ENCODE measurements around the gene FAM117A.

FAM117A gene

DNA sequence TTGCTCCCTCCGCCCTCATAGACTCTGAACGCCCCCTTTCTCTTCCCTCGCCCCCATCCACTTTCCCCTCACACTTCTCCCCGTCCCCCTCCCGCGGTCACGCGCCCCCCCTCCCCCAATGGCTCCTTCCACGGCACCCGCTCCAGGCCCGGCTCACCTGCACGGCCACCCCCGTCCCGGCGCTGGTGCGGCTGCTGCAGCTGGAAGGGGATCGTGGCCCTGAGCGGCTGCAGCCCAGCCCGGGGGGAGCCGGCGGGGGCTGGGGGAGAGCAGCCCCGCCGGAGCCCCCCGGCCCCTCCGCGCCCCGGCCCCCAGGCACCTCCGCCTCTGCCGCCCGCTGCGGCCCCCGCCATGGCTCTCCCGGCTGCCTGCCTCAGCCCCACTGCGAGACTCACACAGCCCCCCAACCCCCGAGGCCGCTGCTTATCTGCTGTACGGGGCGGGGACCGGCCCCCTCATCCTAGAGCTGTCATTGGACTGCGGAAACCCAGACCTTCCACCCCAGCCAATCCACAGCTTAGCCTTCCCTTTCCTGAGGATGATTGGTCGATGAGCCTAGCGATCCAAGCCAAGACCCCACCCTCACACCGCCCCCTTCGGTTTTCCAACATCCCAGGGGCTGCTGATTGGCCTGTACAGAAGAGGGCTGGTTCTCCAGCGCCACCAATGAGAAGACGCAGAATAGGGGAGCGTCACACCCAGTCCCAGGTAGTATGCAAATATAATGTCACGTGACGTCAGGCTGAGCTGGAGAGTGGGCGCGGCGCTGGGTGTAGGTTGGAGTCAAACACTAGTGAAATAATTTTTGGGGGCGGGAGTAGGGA lies at the start of gene FAM117A:
Gene FAM117A (minus strand): TSS at position 397 of the 824 bp plus-strand sequence. CDS start 44 bp downstream, at position 353.
- peak; percentile 99 for DNase-seq (ENCODE audit: low spot score)

DNA sequence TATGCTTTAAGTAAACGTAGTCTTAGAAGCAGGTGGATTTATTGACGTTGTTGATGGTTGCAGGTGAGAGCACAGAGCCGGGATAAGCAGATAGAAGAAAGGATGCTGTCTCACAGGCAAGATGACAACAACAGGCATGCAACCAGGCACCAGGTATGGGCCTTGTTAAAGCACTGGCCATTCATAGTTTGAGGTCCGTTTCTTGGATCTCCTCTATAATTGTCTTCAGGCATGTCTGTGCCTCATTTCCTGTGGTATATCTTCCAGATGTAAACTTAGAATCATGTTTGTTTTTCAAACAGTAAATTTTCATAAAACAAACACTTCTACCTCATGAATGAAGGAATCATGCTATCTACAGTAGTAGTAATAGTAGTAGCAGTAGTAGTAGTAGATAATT lies 45.1 kb upstream of the FAM117A start:
- DNase-seq (ENCODE audit: low spot score), result no peak

- no peak for DNase-seq (ENCODE audit: low spot score)
These were observed 34.8 kb upstream of the FAM117A start for GRCh38 chr17:49798738-49799137.

- DNase-seq (ENCODE audit: low spot score), result no peak
These were observed 34.3 kb upstream of the FAM117A start for GRCh38 chr17:49798182-49798581.

- DNase-seq (ENCODE audit: low spot score), result no peak
These were observed 31.4 kb upstream of the FAM117A start for GRCh38 chr17:49795372-49795771.

- DNase-seq (ENCODE audit: low spot score), result no peak
These were observed 29.4 kb upstream of the FAM117A start for GRCh38 chr17:49793309-49793708.

DNA sequence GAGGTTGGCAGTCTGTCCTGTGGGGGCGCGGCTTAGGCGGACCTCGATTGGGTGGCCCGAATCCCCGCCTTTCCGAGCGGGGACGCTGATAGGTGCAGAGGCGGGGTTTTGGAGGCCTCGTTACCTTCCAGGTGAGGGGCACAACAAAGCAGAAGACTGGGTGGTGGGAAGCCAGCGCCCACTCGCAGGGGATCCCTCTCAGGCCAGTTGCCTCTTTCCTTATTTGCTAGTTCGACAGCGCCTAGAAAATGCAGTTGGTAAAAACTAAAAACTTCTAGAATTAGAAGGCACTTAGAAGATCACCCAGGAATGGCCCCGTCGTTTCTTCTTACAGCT lies 25.3 kb upstream of the FAM117A start:
- DNase-seq (ENCODE audit: low spot score), result no peak

- DNase-seq (ENCODE audit: low spot score), result peak; percentile 100
These were observed 24.7 kb upstream of the FAM117A start, which contains the start of gene KAT7 for GRCh38 chr17:49788478-49789242. KAT7 (plus strand) TSS chr17:49788681; CDS start chr17:49788835, 154 bp downstream.

- DNase-seq (ENCODE audit: low spot score), result no peak
These were observed 24.1 kb upstream of the FAM117A start for GRCh38 chr17:49787884-49788477.

- DNase-seq (ENCODE audit: low spot score), result no peak
These were observed 20.7 kb upstream of the FAM117A start for GRCh38 chr17:49784636-49785035.

GRCh38 chr17:49783791-49784190 lies 19.9 kb upstream of the FAM117A start:
- DNase-seq (ENCODE audit: low spot score), result no peak

- DNase-seq (ENCODE audit: low spot score), result no peak
These were observed 19.3 kb upstream of the FAM117A start for GRCh38 chr17:49783071-49783715.

GRCh38 chr17:49779739-49780231 lies 15.9 kb upstream of the FAM117A start:
- DNase-seq (ENCODE audit: low spot score), result peak; percentile 63

GRCh38 chr17:49779156-49779738 lies 15.3 kb upstream of the FAM117A start:
- DNase-seq (ENCODE audit: low spot score), result no peak

DNA sequence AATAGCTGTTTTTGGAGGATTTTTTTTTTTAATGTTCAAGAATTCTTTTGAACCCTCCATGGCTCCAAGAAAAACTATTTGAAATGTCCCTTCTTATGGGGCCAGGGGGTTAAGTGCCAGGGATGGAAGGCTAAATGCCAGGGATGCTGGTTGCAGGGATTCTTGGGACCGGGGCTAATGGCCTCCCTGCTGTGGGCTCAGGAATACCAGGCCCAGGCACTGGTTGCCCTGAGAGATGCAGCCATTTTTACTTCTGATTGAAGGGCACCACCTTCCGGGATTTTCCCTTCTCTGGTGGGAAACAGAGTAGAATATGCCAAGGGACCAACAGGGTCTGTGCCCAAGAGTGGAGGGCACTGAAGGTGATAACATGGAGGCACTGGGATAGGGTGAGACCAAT lies 13.6 kb upstream of the FAM117A start:
- no peak for DNase-seq (ENCODE audit: low spot score)

DNA sequence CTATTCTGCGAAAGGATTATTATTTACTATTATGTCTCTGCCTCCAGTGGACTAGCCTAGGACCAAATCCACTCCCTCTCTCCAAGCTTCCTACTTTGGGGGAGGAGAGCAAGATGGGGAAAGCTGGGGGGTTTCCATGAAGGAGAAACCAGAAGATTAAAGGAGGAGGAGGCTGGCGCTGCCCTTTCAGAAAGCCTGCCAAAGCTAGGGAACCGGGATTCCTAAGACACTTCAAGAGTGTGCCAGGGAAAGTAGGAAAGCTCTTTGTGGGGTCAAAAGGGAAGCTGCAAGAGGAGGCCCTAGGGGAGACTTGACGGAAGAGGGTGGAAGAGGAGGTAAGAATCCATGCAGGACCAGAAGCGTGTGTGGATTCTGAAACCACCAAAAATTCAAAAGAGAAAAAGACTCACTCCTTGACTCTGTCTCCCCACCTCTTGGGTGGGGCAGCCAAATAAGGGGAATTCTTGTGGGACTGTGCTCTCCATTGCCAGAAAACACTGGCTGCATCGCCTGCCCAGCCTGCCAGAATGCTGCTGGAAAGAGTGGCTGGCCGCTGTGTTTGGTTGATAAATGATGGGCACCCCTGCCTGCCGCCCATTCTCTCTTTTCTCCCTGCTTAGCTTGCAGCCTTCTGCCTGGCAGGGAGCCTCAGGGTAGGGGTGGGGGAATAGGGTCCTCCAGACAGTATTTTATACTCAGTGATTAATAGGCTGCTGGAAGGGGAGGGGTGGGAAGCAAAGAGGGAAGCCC lies 12.8 kb upstream of the FAM117A start:
- DNase-seq (ENCODE audit: low spot score), result no peak

DNA sequence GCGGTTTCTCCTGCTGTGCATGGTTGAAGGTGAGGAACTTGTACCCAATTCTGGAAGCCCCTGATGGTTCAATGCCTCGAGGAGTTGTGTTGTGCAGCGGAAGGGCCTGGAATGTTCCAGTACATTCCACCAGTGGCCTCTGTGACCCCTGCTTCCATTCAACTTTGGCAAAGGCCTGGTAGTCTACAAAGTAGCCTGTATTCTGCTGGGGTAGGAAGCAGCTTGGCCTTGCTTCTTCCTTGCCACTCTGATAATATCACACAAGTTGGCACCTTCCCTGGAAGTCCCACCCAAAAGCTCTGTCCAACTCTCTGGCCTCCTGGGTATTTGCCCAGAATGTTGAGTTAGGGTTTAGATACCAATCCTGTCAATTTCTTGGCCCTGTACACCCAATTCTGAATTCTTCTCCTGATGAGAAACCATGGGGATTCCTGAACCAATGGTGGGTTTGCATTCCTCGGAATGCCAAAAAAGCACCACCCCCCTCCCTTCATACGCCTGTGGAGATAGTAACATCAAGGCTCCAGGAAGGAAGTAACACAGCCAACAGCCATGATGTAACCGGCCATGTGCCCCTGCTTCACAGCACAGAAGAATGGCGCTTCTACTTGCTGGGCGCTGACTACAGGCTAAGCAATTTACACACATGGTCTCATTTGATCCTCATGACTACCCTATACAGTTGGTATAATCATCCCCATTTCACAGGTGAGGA lies 11.8 kb upstream of the FAM117A start:
- no peak for DNase-seq (ENCODE audit: low spot score)

DNA sequence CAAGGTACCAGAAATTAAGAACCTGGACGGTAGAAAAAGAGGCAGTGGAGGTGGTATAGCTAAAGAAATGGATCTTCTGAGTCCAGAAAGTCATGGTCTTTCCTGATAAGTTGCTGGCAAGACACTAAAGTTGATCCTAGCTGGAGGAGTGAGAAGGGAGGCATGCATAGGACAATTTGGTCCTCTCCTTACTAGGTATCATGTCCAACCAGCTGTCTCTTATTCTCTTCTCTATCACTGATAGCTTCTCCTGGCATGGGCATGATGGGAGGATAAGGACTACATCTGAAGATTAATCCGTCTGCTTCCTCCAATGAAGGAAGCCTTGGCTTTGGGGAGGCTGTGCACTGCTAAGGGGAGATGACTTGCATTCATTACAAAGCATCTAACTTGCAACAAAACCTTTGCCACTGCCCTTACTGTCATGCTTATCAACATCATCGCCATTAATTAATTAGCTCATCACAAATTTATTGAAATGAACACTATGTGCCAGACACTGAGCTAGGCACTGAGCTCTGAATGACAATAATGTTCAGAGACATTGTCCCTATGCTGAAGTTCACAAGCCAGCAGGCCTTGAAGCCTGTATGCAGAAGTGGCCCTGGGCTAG lies 3.1 kb upstream of the FAM117A start:
- no peak for DNase-seq (ENCODE audit: low spot score)

- no peak for DNase-seq (ENCODE audit: low spot score)
These were observed 739 bp upstream of the FAM117A start for GRCh38 chr17:49764559-49765180.
